Caco-2 (cell line): ENCODE data around the gene FCN1. TPM values are rescaled to one million over a fixed set of nuclear protein-coding genes. Genes with fewer than 3 reads are reported as not detected.

Source experiments
- BruUV-seq: library from RNA; stranded (reverse); fragments of 400-500 nt; replicated peaks from 2 replicates; lab custom pipeline; 2021; lab: Mats Ljungman, UMichigan
- CTCF ChIA-PET: fragments of 300-600 bp; sonication (Branson Sonifier 250); formaldehyde crosslinking; loops from one replicate; lab custom pipeline; 2022; ENCODE audit warnings: antibody characterized with exemption; lab: Charles Lee
- POLR2A ChIA-PET: fragments of 300-600 bp; sonication (Branson Sonifier 250); formaldehyde crosslinking; loops from one replicate; lab custom pipeline; 2022; ENCODE audit warnings: antibody characterized with exemption; lab: Charles Lee
- DNase-seq, 2 experiments: peaks; one replicate each; pipeline versions ENCODE4 v3.0.0 to v3.0.0-alpha.2; 2020 to 2022
- H3K27me3 ChIP-seq: replicated peaks from 2 replicates; pipeline ENCODE4 v1.6.0; 2011; ENCODE audit warnings: low read length; ENCODE audit not compliant: control insufficient read depth, insufficient read depth
- H3K36me3 ChIP-seq: 2 replicates; pipeline ENCODE4 v1.5.1; 2011; ENCODE audit warnings: low read length; ENCODE audit not compliant: control insufficient read depth, insufficient read depth
- H3K4me1 ChIP-seq: fragments of 250-450 bp; sonication (Bioruptor Pico); 2 replicates; pipeline ENCODE4 v1.5.1; 2020; ENCODE audit warnings: mild to moderate bottlenecking
- H3K4me3 ChIP-seq: 2 replicates; pipeline ENCODE4 v1.5.1; 2011; ENCODE audit warnings: low read depth, mild to moderate bottlenecking, control low read depth, low read length
- H3K9me3 ChIP-seq: fragments of 250-450 bp; sonication (Bioruptor Pico); 2 replicates; pipeline ENCODE4 v1.5.1; 2020; ENCODE audit warnings: mild to moderate bottlenecking, moderate library complexity
- H3K27ac Mint-ChIP-seq: one replicate; pipeline ENCODE4 v1.8.0; 2022; ENCODE audit warnings: mixed read lengths; ENCODE audit not compliant: unreplicated experiment
- H3K27me3 Mint-ChIP-seq: one replicate; pipeline ENCODE4 v1.8.0; 2022; ENCODE audit warnings: mixed read lengths; ENCODE audit not compliant: insufficient read depth, unreplicated experiment
- H3K36me3 Mint-ChIP-seq: one replicate; pipeline ENCODE4 v1.8.0; 2022; ENCODE audit warnings: mild to moderate bottlenecking, mixed read lengths; ENCODE audit not compliant: insufficient read depth, unreplicated experiment
- H3K4me1 Mint-ChIP-seq: one replicate; pipeline ENCODE4 v1.8.0; 2022; ENCODE audit warnings: low read depth, mixed read lengths; ENCODE audit not compliant: unreplicated experiment
- H3K4me3 Mint-ChIP-seq: one replicate; pipeline ENCODE4 v1.8.0; 2022; ENCODE audit warnings: mild to moderate bottlenecking, moderate library complexity, mixed read lengths; ENCODE audit not compliant: unreplicated experiment
- H3K9me3 Mint-ChIP-seq: one replicate; pipeline ENCODE4 v1.8.0; 2022; ENCODE audit warnings: mixed read lengths; ENCODE audit not compliant: unreplicated experiment
- CTCF ChIP-seq, 2 experiments: fragments of 200-600 bp in 1 of 2; IDR thresholded peaks; 1 replicate in 1 of 2; 2 replicates in 1 of 2; pipeline versions ENCODE4 v1.5.1 to v1.8.0; 2011 to 2022; ENCODE audit warnings: antibody characterized with exemption in 1 of 2, control low read depth in 1 of 2, inconsistent platforms in 1 of 2, low read depth in 1 of 2, low read length in 1 of 2, mild to moderate bottlenecking in 1 of 2, moderate library complexity in 1 of 2; ENCODE audit not compliant: insufficient read depth in 1 of 2, severe bottlenecking in 1 of 2, unreplicated experiment in 1 of 2
- intact Hi-C: fragments of 100-400 bp; cut with micrococcal nuclease; formaldehyde crosslinking; loops from one replicate; pipeline ENCODE4 v1.10.0; 2022; ENCODE audit not compliant: unreplicated experiment
- total RNA-seq: library from RNA; stranded (reverse); gene quantifications from 2 replicates; pipeline ENCODE4 v1.2.3, GENCODE V29; 2022

The FCN1 gene
- total RNA-seq, 1 experiment from 2014 or later, result not detected

- H3K36me3 Mint-ChIP-seq, result no peaks in the 10 kb centered on the region
- CTCF ChIA-PET, result no interaction called here
Measured at GRCh38 chr9:134961331-134962064, 43.8 kb upstream of the FCN1 start.

GRCh38 chr9:134960701-134961181 lies 43.0 kb upstream of the FCN1 start:
- Mint-ChIP-seq H3K36me3 (no peaks in the 10 kb centered on the region), H3K27ac (no peak overlapping the region), H3K4me3 (no peak overlapping the region), H3K9me3 (no peaks in the 10 kb centered on the region), H3K27me3 (peaks cover 6% of the 10 kb centered on the region), H3K4me1 (no peaks in the 10 kb centered on the region)
- H3K9me3 ChIP-seq, result no peaks in the 10 kb centered on the region
- CTCF ChIA-PET, result no interaction called here
- no peak overlapping the region for H3K4me3 ChIP-seq
- intact Hi-C loops, result no loop called here
- H3K4me1 ChIP-seq, result no peaks in the 10 kb centered on the region
- no peaks in the 10 kb centered on the region for H3K36me3 ChIP-seq
- peak in 1 of 2 experiments; percentile 17 for DNase-seq
- POLR2A ChIA-PET, result no interaction called here
- TF ChIP-seq CTCF (IDR thresholded peaks at IDR 0.05; ENCODE audit: insufficient read depth in 1 of 2, low read depth in 1 of 2, low read length in 1 of 2, severe bottlenecking in 1 of 2, unreplicated experiment in 1 of 2), result no peak
- H3K27me3 ChIP-seq, result no peaks in the 10 kb centered on the region
- no TSS peak for BruUV-seq

More at GRCh38 chr9:134961331-134962064, 43.8 kb upstream of the FCN1 start:
- no TSS peak for BruUV-seq
- POLR2A ChIA-PET, result no interaction called here
- no peaks in the 10 kb centered on the region for H3K9me3 Mint-ChIP-seq
- no peak overlapping the region for H3K4me3 Mint-ChIP-seq
- H3K9me3 ChIP-seq, result no peaks in the 10 kb centered on the region
- no peaks in the 10 kb centered on the region for H3K4me1 Mint-ChIP-seq
- no peaks in the 10 kb centered on the region for H3K27me3 ChIP-seq
- intact Hi-C loops, result no loop called here
- H3K4me3 ChIP-seq, result no peak overlapping the region
- H3K27me3 Mint-ChIP-seq, result peaks cover 6% of the 10 kb centered on the region
- H3K4me1 ChIP-seq, result no peaks in the 10 kb centered on the region
- H3K36me3 ChIP-seq, result no peaks in the 10 kb centered on the region
- TF ChIP-seq CTCF (IDR thresholded peaks at IDR 0.05; ENCODE audit: insufficient read depth in 1 of 2, low read depth in 1 of 2, low read length in 1 of 2, severe bottlenecking in 1 of 2, unreplicated experiment in 1 of 2), result no peak
- no peak overlapping the region for H3K27ac Mint-ChIP-seq
- peak in 1 of 2 experiments; percentile 14 for DNase-seq

- CTCF ChIA-PET, result no interaction called here
- no peaks in the 10 kb centered on the region for H3K4me1 ChIP-seq
- no peak overlapping the region for H3K4me3 Mint-ChIP-seq
- POLR2A ChIA-PET, result no interaction called here
- BruUV-seq, result no TSS peak
- H3K27ac Mint-ChIP-seq, result no peak overlapping the region
- H3K9me3 ChIP-seq, result no peaks in the 10 kb centered on the region
- H3K27me3 ChIP-seq, result no peaks in the 10 kb centered on the region
- H3K4me1 Mint-ChIP-seq, result no peaks in the 10 kb centered on the region
- DNase-seq, result peak in 1 of 2 experiments; percentile 21
- peaks cover 6% of the 10 kb centered on the region for H3K27me3 Mint-ChIP-seq
- no peaks in the 10 kb centered on the region for H3K36me3 Mint-ChIP-seq
- no peak for TF ChIP-seq CTCF (IDR thresholded peaks at IDR 0.05; ENCODE audit: insufficient read depth in 1 of 2, low read depth in 1 of 2, low read length in 1 of 2, severe bottlenecking in 1 of 2, unreplicated experiment in 1 of 2)
- H3K4me3 ChIP-seq, result no peak overlapping the region
- intact Hi-C loops, result no loop called here
- no peaks in the 10 kb centered on the region for H3K9me3 Mint-ChIP-seq
- H3K36me3 ChIP-seq, result no peaks in the 10 kb centered on the region
Measured at GRCh38 chr9:134959971-134960310, 42.2 kb upstream of the FCN1 start.
